ENCODE results near the gene PAX5. TPM values are rescaled to one million over a fixed set of nuclear protein-coding genes. Genes with fewer than 3 reads are reported as not detected.

The PAX5 gene
- total and polyA plus RNA-seq, 2 donors (not counting 1 experiment from before 2014, with no cell fraction given): 196 to 275 TPM

GRCh38 chr9:36930941-36931340 lies 103.1 kb downstream of the PAX5 start:
- CTCF ChIA-PET: no interaction called here
- Histone ChIP-seq H3K27me3 (replicated peaks in 1 of 4; ENCODE audit: control extremely low read depth in 1 of 4, control insufficient read depth in 3 of 4, insufficient read depth in 4 of 4, low read length in 3 of 4) (no peaks in the 10 kb centered on the region), H3K4me2 (replicated peaks; ENCODE audit: low read depth, low read length, poor library complexity, severe bottlenecking) (no peak overlapping the region), H3K4me3 (ENCODE audit: control extremely low read depth in 1 of 5, extremely low read depth in 1 of 5, insufficient read depth in 1 of 5, low read depth in 2 of 5, low read length in 4 of 5) (no peak overlapping the region), H3K4me1 (ENCODE audit: control insufficient read depth in 2 of 2, insufficient read depth in 2 of 2, low read length in 2 of 2) (peaks cover 20 to 40% of the 10 kb centered on the region in 2 donors), H3K79me2 (ENCODE audit: control insufficient read depth, insufficient read depth, low read length) (peaks cover 100% of the 10 kb centered on the region), H4K20me1 (ENCODE audit: control insufficient read depth, insufficient read depth, low read length, poor library complexity, severe bottlenecking) (peaks cover 97% of the 10 kb centered on the region), H3K9ac (ENCODE audit: low read length) (no peak overlapping the region), H3K36me3 (replicated peaks in 1 of 2; ENCODE audit: control extremely low read depth in 1 of 2, control insufficient read depth in 1 of 2, extremely low read depth in 1 of 2, insufficient read depth in 2 of 2, low read length in 1 of 2) (peaks cover 4 to 86% of the 10 kb centered on the region in 2 experiments), H3K9me3 (ENCODE audit: control extremely low read depth in 1 of 3, control insufficient read depth in 2 of 3, insufficient read depth in 1 of 3, low read length in 2 of 3) (peaks cover 0 to 17% (median 4%) of the 10 kb centered on the region in 3 donors), H3K27ac (ENCODE audit: low read length in 2 of 2) (peak overlapping the region in 1 of 2 donors; percentile 60), H2AFZ (ENCODE audit: insufficient read depth, low read depth, low read length, poor library complexity, severe bottlenecking) (no peak overlapping the region)
- Mint-ChIP-seq H3K9me3 (ENCODE audit: insufficient read depth) (no peaks in the 10 kb centered on the region), H3K27me3 (no peaks in the 10 kb centered on the region), H3K4me1 (peaks cover 66% of the 10 kb centered on the region), H3K27ac (peak overlapping the region; percentile 84), H3K4me3 (no peak overlapping the region)
- ATAC-seq (ENCODE audit: low read depth) (no peak), DNase-seq (no peak)
- intact Hi-C loops (cut with micrococcal nuclease): loop anchor here (10.0 kb wide), 2 partner anchors 56 to 64 kb away; no protein-coding TSS in a partner anchor
- TF ChIP-seq EZH2 (IDR thresholded peaks at IDR 0.05; ENCODE audit: borderline replicate concordance, insufficient read depth, low read depth, low read length, poor library complexity, severe bottlenecking): no peak
- TF ChIP-seq, protein P1, sequence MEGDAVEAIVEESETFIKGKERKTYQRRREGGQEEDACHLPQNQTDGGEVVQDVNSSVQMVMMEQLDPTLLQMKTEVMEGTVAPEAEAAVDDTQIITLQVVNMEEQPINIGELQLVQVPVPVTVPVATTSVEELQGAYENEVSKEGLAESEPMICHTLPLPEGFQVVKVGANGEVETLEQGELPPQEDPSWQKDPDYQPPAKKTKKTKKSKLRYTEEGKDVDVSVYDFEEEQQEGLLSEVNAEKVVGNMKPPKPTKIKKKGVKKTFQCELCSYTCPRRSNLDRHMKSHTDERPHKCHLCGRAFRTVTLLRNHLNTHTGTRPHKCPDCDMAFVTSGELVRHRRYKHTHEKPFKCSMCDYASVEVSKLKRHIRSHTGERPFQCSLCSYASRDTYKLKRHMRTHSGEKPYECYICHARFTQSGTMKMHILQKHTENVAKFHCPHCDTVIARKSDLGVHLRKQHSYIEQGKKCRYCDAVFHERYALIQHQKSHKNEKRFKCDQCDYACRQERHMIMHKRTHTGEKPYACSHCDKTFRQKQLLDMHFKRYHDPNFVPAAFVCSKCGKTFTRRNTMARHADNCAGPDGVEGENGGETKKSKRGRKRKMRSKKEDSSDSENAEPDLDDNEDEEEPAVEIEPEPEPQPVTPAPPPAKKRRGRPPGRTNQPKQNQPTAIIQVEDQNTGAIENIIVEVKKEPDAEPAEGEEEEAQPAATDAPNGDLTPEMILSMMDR (IDR thresholded peaks at IDR 0.05): no peak
- 97% methylated on average over 3 of the region's 4 CpGs for WGBS (ENCODE audit: insufficient coverage)
- POLR2A ChIA-PET: no interaction called here

- Histone ChIP-seq H3K4me3 (ENCODE audit: control extremely low read depth in 1 of 5, extremely low read depth in 1 of 5, insufficient read depth in 1 of 5, low read depth in 2 of 5, low read length in 4 of 5) (no peak overlapping the region), H3K79me2 (ENCODE audit: control insufficient read depth, insufficient read depth, low read length) (peaks cover 100% of the 10 kb centered on the region), H3K9me3 (ENCODE audit: control extremely low read depth in 1 of 3, control insufficient read depth in 2 of 3, insufficient read depth in 1 of 3, low read length in 2 of 3) (peaks cover 0 to 17% (median 4%) of the 10 kb centered on the region in 3 donors), H2AFZ (ENCODE audit: insufficient read depth, low read depth, low read length, poor library complexity, severe bottlenecking) (no peak overlapping the region), H3K4me1 (ENCODE audit: control insufficient read depth in 2 of 2, insufficient read depth in 2 of 2, low read length in 2 of 2) (peaks cover 20 to 33% of the 10 kb centered on the region in 2 donors), H3K27me3 (replicated peaks in 1 of 4; ENCODE audit: control extremely low read depth in 1 of 4, control insufficient read depth in 3 of 4, insufficient read depth in 4 of 4, low read length in 3 of 4) (no peaks in the 10 kb centered on the region), H3K4me2 (replicated peaks; ENCODE audit: low read depth, low read length, poor library complexity, severe bottlenecking) (no peak overlapping the region), H3K9ac (ENCODE audit: low read length) (no peak overlapping the region), H3K27ac (ENCODE audit: low read length in 2 of 2) (peak overlapping the region in 1 of 2 donors; percentile 60), H3K36me3 (replicated peaks in 1 of 2; ENCODE audit: control extremely low read depth in 1 of 2, control insufficient read depth in 1 of 2, extremely low read depth in 1 of 2, insufficient read depth in 2 of 2, low read length in 1 of 2) (peaks cover 2 to 86% of the 10 kb centered on the region in 2 experiments), H4K20me1 (ENCODE audit: control insufficient read depth, insufficient read depth, low read length, poor library complexity, severe bottlenecking) (peaks cover 97% of the 10 kb centered on the region)
- Mint-ChIP-seq H3K4me1 (peaks cover 64% of the 10 kb centered on the region), H3K27ac (peak overlapping the region; percentile 88), H3K9me3 (ENCODE audit: insufficient read depth) (no peaks in the 10 kb centered on the region), H3K4me3 (peak overlapping the region; percentile 32), H3K27me3 (no peaks in the 10 kb centered on the region)
- TF ChIP-seq EZH2 (IDR thresholded peaks at IDR 0.05; ENCODE audit: borderline replicate concordance, insufficient read depth, low read depth, low read length, poor library complexity, severe bottlenecking): no peak
- TF ChIP-seq, protein P1 (IDR thresholded peaks at IDR 0.05): no peak
- no peak for DNase-seq
- ChIA-PET CTCF (interaction anchor here (1.3 kb wide), 1 partner anchor 60 kb away, joined by 4 read pairs; no protein-coding TSS in a partner anchor), POLR2A (interaction anchor here (0.9 kb wide), 1 partner anchor 261 kb away, joined by 4 read pairs; no protein-coding TSS in a partner anchor)
- ATAC-seq (ENCODE audit: low read depth): no peak
- 67% methylated on average over 1 of the region's 5 CpGs for WGBS (ENCODE audit: insufficient coverage)
- intact Hi-C loops (cut with micrococcal nuclease): loop anchor here (5.0 kb wide), 1 partner anchor 457 kb away; no protein-coding TSS in a partner anchor
Measured at GRCh38 chr9:36929350-36929675, 104.8 kb downstream of the PAX5 start.

All from B cell (primary cell).